ENCODE data around the gene GSX1.

Gene GSX1

DNA sequence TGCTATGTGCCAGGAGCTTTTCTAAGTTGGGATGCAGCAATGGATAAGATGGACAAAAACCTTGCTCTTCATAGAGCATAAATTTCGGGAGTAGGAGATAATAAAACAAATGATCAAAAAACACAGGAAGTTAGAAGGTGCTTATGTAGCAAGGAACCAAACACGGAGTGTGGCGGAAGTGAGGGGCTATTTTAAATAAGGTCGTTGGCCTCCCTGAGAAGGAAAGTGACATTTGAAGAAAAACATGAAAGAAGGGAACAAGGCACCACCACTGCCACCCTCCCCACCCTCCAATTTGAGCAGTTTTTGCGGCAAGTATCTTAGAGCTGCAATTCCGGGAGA is 3.2 kb upstream of the GSX1 start:
- H3K4me3 ChIP-seq (ENCODE audit: low read depth, low read length) = no peak overlapping the region

DNA sequence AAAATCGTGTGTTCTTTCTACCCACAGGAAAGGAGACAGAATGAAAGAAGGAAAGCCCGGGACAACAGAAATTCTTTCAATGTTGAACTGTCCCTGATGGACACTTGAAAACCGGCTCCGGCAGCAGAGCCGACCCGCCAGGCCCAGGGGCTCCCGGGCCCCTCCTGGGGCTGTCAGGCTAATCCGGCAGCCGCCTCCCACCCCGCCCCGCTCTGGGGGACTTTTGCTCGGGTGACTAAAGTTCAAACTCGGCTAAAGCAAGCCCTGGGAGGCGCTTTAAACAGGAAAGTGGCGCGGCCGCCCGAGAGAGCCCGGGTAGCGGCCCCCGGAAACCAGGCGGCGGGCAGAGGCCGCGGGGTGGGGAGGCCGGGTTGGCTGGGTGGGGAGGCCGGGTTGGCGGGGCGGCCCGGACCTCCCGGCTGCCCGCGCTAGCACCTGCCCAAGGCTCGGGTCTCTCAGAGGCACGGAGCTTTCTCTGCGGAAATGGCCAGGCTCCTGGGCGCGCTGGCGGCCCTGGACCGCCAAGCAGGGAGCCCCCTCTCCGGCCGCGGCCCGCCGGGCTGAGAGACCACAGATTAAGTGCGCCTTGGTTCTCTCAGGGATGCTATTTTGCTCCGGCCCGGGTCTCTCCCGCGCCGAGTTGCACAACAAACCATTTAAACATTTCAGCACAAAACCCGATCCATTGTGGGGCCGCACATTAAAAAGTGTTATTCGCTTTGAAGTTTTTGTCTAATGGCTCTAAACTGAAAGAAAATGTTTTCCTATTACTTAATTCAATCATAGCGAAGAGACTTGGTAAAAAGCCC is 2.6 kb upstream of the GSX1 start:
- no peak for DNase-seq (ENCODE audit: low read depth)
- TF ChIP-seq, protein P1, sequence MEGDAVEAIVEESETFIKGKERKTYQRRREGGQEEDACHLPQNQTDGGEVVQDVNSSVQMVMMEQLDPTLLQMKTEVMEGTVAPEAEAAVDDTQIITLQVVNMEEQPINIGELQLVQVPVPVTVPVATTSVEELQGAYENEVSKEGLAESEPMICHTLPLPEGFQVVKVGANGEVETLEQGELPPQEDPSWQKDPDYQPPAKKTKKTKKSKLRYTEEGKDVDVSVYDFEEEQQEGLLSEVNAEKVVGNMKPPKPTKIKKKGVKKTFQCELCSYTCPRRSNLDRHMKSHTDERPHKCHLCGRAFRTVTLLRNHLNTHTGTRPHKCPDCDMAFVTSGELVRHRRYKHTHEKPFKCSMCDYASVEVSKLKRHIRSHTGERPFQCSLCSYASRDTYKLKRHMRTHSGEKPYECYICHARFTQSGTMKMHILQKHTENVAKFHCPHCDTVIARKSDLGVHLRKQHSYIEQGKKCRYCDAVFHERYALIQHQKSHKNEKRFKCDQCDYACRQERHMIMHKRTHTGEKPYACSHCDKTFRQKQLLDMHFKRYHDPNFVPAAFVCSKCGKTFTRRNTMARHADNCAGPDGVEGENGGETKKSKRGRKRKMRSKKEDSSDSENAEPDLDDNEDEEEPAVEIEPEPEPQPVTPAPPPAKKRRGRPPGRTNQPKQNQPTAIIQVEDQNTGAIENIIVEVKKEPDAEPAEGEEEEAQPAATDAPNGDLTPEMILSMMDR (conservative IDR thresholded peaks at IDR 0.05; ENCODE audit: low read depth, low read length) = no peak
- no peak overlapping the region for H3K4me3 ChIP-seq (ENCODE audit: low read depth, low read length)

More for the DNA sequence above, 3.2 kb upstream of the GSX1 start:
- DNase-seq (ENCODE audit: low read depth) = no peak
- TF ChIP-seq, protein P1 (conservative IDR thresholded peaks at IDR 0.05; ENCODE audit: low read depth, low read length) = no peak

DNA sequence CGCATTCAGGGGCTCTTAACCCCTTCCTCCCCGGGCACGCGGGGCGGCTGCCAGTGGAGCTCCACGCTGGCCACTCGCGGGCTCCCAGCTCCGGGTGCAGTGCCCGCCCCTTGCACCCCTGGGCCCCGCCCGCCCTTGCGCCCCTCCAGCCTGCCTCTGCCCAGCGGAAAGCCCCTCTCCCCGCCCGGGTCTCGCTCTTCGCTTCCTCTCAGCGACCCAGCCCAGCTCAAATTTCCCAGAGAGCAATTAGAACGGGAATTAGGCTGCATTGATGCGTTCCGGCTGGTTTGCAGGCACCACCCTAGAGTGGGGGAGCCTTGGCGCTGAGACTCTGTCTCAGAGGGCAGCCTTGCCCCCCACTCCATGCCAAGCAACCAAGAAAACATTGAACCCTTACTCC is 1.8 kb upstream of the GSX1 start:
- no peak overlapping the region for H3K4me3 ChIP-seq (ENCODE audit: low read depth, low read length)
- DNase-seq (ENCODE audit: low read depth) = no peak
- TF ChIP-seq, protein P1 (conservative IDR thresholded peaks at IDR 0.05; ENCODE audit: low read depth, low read length) = no peak

DNA sequence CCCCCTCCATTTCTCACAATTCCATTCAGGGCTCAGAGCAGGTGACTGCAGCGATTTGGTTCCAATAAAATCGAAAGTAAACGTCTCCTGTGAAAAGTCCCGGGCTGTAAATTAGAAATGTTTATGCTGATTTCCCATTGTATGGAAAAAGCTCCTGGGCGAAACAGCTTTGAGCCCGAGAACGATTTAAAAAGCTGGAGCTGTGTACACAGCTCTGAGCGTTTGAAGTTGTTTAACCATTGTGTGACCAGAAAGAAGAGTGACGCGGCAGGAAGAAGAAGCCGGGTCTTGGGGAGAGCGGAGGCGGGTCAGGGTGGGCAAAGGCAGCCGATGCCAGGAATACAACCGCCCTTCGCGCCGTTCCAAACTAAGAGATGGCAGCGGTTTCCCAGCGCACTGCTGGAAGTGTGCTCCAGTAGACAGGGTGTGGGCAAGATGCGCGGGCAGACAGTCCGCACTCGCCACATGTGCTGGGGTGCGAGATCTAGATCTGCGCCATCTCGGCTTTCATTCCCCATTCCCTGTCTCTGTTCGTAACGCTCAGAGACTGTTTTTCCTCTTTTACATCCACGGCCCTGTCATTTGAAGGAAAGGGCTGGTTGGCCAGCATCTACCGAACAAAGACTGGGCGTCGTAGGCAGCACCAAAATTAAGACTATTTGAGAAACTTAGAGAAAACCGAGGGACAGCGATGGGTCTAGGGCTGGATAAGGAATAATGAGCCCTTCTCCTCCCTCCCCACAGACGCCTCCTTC is 960 bp upstream of the GSX1 start:
- no peak overlapping the region for H3K4me3 ChIP-seq (ENCODE audit: low read depth, low read length)
- no peak for DNase-seq (ENCODE audit: low read depth)
- TF ChIP-seq, protein P1 (conservative IDR thresholded peaks at IDR 0.05; ENCODE audit: low read depth, low read length) = no peak

DNA sequence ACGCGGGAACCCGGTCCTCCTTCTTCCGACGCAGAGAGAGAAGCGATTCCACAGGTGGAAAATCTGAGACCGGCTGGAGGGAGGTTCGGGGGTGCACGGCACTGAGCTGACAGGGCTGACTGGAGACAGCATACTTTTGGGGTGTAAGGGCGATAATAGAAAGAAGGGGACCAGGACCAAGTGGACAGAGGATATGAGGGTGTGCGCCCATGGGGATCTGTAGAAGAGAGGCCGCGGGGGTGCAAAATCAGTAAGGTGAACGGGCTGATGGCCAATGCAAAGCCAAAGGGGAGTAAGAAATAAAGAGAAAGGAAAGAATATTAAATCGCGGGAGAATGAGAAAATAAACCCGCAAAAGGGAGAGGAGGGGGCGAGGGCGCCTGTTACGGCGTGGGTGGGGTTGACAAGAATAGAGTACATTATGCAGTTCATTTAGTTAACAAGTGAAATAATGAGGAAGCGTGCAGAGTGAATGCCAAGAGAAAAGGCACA is 336 bp upstream of the GSX1 start:
- no peak for DNase-seq (ENCODE audit: low read depth)
- TF ChIP-seq, protein P1 (conservative IDR thresholded peaks at IDR 0.05; ENCODE audit: low read depth, low read length) = no peak
- no peak overlapping the region for H3K4me3 ChIP-seq (ENCODE audit: low read depth, low read length)

DNA sequence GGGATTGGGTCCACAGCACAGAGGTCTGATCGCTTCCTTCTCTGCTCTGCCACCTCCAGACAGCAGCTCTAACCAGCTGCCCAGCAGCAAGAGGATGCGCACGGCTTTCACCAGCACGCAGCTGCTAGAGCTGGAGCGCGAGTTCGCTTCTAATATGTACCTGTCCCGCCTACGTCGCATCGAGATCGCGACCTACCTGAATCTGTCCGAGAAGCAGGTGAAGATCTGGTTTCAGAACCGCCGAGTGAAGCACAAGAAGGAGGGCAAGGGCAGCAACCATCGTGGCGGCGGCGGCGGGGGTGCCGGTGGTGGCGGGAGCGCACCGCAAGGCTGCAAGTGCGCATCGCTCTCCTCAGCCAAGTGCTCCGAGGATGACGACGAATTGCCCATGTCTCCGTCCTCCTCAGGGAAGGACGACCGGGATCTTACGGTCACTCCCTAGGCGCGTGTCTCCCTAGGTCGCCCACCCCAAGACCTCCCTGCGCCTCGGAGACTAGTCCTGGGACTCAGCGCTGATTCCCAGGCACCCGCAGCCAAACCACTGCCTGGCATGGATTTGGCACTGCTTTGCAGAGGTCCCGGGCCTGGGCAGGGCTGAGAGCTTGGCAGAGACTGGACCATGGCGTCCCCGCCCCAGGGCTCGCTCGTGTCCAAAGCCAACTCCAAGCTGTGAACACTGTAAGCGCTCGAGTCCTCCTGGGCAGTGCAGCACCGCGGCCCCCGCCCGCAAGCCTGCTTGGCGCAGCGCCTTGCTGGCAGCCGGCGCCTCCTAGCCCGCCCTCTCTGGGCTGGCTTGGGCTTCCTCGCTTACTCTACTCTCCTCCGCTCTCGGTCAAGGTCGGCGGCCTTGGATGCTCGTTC is 1.5 kb downstream of the GSX1 start:
- no peak overlapping the region for H3K4me3 ChIP-seq (ENCODE audit: low read depth, low read length)
- TF ChIP-seq, protein P1 (conservative IDR thresholded peaks at IDR 0.05; ENCODE audit: low read depth, low read length) = no peak
- no peak for DNase-seq (ENCODE audit: low read depth)

Data from choroid plexus epithelial cell (primary cell).